ENCODE data around the gene TSPAN17.

The TSPAN17 gene

DNA sequence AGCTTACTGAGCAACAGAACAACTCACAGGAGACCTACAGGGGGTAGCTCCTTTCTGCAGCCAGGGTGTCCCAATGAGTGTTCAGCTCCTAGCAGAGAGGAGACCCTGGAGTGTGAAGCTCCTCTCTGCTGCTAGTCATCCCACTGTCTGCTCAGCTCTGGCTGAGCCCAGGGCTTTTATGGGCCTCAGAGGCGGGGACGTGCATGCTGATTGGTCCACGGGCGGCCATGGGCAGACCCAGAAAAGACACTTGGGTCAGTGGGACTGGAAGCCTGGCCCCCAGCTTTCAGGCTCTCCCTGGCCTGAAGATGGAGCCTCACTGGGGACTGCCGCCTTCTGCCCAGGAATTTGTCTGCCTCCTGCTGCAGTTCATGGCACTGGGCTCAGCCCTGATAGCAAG is 40.6 kb downstream of the TSPAN17 start:
- TF ChIP-seq, protein P1, sequence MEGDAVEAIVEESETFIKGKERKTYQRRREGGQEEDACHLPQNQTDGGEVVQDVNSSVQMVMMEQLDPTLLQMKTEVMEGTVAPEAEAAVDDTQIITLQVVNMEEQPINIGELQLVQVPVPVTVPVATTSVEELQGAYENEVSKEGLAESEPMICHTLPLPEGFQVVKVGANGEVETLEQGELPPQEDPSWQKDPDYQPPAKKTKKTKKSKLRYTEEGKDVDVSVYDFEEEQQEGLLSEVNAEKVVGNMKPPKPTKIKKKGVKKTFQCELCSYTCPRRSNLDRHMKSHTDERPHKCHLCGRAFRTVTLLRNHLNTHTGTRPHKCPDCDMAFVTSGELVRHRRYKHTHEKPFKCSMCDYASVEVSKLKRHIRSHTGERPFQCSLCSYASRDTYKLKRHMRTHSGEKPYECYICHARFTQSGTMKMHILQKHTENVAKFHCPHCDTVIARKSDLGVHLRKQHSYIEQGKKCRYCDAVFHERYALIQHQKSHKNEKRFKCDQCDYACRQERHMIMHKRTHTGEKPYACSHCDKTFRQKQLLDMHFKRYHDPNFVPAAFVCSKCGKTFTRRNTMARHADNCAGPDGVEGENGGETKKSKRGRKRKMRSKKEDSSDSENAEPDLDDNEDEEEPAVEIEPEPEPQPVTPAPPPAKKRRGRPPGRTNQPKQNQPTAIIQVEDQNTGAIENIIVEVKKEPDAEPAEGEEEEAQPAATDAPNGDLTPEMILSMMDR (IDR thresholded peaks at IDR 0.05; ENCODE audit: extremely low read depth, missing control alignments): no peak
- no peak for DNase-seq (ENCODE audit: low spot score)

DNA sequence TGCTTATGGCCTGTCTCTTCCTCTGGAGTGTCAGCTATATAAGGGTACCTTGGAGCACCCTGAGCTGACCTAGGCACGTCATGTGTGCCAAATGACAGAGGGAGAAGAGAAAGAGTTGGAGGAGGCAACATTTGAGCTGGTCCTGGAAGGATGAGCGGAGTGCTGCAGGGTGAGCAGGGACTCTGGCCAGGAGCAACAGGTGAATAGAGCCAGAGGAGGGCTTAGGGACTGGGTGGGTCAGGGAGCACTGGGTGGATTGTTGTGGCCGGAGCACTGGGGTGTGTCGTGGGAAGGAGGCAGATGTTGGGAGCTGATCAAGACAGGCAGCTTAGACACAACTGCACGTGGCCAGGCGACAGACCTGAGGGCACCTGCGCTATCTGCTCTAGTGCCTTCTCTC is 43.6 kb downstream of the TSPAN17 start:
- DNase-seq (ENCODE audit: low spot score): no peak
- TF ChIP-seq, protein P1 (IDR thresholded peaks at IDR 0.05; ENCODE audit: extremely low read depth, missing control alignments): no peak

DNA sequence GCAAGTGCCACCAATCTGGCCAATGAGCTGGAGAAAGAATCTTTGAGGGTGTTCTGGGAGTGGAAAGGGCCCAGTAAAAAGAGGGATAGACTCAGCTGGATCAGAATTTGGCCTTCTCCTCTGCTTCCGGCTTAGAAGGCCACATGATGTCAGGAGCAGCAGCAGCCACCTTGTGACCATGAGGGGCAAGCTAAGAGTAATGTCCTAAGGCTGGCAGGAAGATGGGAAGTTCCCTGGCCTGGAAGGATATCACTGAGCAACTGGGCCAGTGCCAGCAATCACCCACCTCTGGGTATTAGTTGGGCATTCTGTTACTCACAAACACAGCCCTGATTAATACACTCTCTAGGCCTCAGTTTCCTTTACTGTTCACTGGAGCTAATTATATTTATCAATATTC is 44.2 kb downstream of the TSPAN17 start:
- TF ChIP-seq, protein P1 (IDR thresholded peaks at IDR 0.05; ENCODE audit: extremely low read depth, missing control alignments): no peak
- no peak for DNase-seq (ENCODE audit: low spot score)

DNA sequence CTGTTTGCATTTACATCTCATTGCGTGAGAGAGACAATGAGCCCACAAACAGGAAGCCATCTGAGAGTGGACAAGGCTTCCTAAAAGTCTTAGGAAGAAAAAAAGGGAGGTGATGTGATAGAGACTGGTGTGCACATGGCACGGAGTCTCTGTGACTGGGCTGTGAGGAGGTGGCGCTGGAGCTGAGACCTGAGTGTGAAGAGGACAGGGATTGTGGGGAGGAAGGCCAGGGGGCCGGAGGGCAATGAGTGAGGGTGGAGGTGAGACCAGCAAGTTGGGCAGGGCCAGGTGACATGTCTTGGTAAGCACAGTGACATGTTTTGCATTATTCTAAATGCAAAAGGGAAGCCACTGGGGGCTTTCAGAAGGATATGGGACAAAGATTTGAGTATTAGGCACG is 45.0 kb downstream of the TSPAN17 start:
- TF ChIP-seq, protein P1 (IDR thresholded peaks at IDR 0.05; ENCODE audit: extremely low read depth, missing control alignments): no peak
- no peak for DNase-seq (ENCODE audit: low spot score)

DNA sequence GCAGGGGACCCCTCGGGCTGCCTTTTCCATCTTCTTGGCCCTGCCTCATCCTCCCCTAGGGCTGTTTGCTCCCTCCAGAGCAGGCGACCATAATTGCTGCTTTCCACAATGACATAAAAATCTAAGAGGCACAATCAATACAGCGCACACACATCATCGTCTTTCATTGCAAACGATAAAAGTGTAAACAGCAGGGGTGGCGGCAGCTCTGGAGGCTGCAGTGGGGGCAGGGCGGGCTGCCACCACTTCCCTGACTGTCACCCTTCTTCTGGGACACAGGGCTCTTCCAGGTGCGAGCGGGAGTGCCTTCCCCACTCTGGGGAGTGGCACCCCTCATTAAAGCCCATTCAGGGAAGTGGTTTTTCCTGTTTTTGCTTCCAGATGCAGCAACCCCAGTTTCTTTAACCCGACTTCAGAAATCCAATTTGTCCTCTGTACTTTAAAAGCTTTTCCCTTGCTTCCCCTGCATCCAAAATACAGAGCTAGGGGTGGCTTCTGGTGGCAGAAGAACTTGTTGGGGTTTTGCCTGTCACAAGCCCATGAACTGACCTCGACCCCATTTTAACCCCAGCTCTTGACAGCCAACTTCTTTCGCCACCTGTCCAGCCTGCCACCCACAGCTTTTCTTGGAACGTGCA is 45.7 kb downstream of the TSPAN17 start:
- TF ChIP-seq, protein P1 (IDR thresholded peaks at IDR 0.05; ENCODE audit: extremely low read depth, missing control alignments): no peak
- no peak for DNase-seq (ENCODE audit: low spot score)

DNA sequence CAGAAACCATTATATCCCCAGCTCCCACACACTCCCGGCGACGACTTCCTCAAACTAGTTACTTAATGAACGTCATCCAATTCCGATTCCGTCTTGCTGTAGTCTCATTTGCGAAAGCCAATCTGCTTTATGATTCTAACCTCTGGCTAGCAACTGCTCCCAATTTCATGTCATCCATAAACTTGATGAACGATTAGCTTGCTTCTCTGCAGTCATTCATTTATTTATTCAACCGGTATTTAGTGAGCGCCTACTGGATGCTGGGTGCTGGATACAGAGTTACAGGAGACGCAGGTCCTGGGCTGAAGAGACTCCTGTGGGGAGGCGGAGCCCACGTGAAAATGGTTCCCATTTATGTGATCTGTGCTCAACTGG is 46.2 kb downstream of the TSPAN17 start:
- TF ChIP-seq, protein P1 (IDR thresholded peaks at IDR 0.05; ENCODE audit: extremely low read depth, missing control alignments): no peak
- DNase-seq (ENCODE audit: low spot score): no peak

DNA sequence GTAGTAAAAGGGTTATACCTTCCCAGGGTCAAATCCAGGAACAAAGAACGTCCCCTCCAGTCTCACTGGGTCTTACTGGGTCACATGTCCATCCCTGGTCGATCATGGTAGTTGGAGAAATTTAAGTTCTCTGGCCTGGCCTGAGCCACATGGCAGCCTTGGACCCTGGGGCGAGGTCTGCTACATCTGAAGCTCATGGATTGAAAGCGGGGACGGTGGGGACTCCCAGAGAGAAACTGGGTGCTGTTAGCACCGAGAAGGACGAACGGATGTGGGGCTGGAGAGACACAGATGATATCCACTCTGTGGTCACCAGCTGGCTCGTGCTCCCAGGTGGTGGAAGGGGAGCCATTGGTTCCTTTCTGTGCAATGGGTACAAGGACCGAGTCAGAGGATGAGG is 46.9 kb downstream of the TSPAN17 start:
- TF ChIP-seq, protein P1 (IDR thresholded peaks at IDR 0.05; ENCODE audit: extremely low read depth, missing control alignments): no peak
- DNase-seq (ENCODE audit: low spot score): no peak

Measured in GM20000 (cell line).